Thyroid gland (tissue), 4 donors: ENCODE measurements around the gene PAPOLG. TPM values are rescaled to one million over a fixed set of nuclear protein-coding genes. Genes with fewer than 3 reads are reported as not detected.

ENCODE experiments used
- DNase-seq, 2 donors: peaks; one replicate each; pipeline ENCODE4 v3.0.0-alpha.2; 2019
- H3K27ac ChIP-seq, 3 donors: fragments of 200-600 bp; sonication (generic); 1 replicate in 2 of 3; 2 replicates in 1 of 3; pipeline ENCODE4 v1.5.1; 2016 to 2019; ENCODE audit warnings: mild to moderate bottlenecking in 1 of 3, moderate library complexity in 1 of 3
- H3K27me3 ChIP-seq: fragments of 200-600 bp; sonication (generic); one replicate; pipeline ENCODE4 v1.5.1; 2019
- H3K36me3 ChIP-seq, 2 donors: fragments of 200-600 bp; sonication (generic); one replicate each; pipeline ENCODE4 v1.5.1; 2016 to 2019
- H3K4me1 ChIP-seq, 2 donors: fragments of 200-600 bp; sonication (generic); one replicate each; pipeline ENCODE4 v1.5.1; 2017 to 2019
- H3K4me3 ChIP-seq, 3 donors: fragments of 200-600 bp; sonication (generic); replicated peaks in 1 of 3; 1 replicate in 2 of 3; 2 replicates in 1 of 3; pipeline ENCODE4 v1.5.1; 2016; ENCODE audit warnings: mild to moderate bottlenecking in 1 of 3
- H3K9me3 ChIP-seq: fragments of 200-600 bp; sonication (generic); one replicate; pipeline ENCODE4 v1.5.1; 2017
- POLR2A ChIP-seq, 2 donors: fragments of 450-650 bp; IDR thresholded peaks; one replicate each; pipeline ENCODE4 v1.6.1; 2017; ENCODE audit warnings: antibody characterized with exemption in 2 of 2, mild to moderate bottlenecking in 2 of 2, moderate library complexity in 1 of 2
- WGBS, 2 donors: methylation state at CpG; one replicate each; pipeline ENCODE4 v1.1.5; 2017; 5-methylcytosine and 5-hydroxymethylcytosine counted together
- intact Hi-C: fragments of 100-400 bp; cut with DNase I; formaldehyde crosslinking; loops from one replicate; pipeline ENCODE4 v1.15.1; 2023
- total RNA-seq, 4 donors: library from RNA; depleted of rRNA; stranded (reverse); fragments of >200 nt; gene quantifications; one replicate each; pipeline ENCODE4 v1.2.3, GENCODE V29; 2016
- TF ChIP-seq, protein P1 (sequence below), 6 experiments: fragments of 200-600 bp in 3 of 6; fragments of 450-650 bp in 3 of 6; sonication (generic) in 3 of 6; IDR thresholded peaks; one replicate each; pipeline ENCODE4 v1.5.1; 2016 to 2019; ENCODE audit warnings: antibody characterized with exemption in 6 of 6, mild to moderate bottlenecking in 2 of 6, inconsistent platforms in 1 of 6, moderate library complexity in 1 of 6

PAPOLG gene
- total RNA-seq, result 10 to 100 TPM; 37.4 to 63.2 (median 41.4) TPM

DNA sequence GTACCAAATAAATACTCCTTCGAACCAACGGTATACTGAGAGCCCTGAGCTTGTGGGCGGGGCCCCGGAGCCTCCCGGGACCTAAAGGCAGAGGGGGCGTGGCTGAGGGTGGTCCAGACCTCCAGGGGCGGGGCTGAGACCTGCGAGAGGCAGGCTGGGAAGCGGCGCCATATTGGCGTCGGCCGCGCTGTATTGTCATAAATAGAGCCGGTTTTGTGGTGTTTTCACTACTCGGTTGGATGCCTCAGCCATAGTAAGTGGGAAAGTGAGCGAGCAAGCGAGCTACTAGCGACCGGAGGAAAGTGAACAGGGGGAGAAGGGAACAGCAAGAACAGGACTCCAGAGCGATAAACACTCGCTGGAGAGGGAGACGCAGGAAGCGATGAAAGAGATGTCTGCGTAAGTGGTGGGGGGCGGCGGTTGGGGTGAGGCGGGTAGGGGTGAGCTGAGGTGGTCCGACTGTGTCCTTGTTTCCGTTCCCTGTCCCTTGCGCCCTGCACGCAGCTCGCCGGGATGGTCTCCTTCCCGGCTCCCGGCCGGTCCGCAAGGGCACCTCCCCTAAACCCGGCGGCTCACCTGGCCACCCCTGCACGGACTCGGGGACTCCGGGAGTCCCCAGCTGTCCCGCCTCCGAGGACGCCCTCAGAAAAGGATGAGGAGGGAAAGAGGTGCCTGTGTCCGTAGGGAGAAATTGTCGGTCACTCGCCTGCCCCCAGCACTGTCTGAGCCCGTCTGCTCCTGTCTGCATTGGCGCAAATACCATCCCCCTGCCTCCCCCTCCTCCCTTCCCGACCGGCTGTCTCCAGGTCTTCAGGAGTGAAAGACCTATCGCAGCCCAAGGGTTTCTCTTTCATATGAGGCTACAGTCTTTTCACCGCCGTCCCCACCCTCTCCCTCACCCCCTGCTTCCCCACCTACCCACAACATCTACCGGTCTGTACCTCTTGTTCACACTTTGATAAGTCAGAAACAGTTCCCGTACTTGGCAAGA is at the start of gene PAPOLG:
Gene PAPOLG (plus strand): TSS at position 172 of the 991 bp plus-strand sequence. CDS start 211 bp downstream, at position 383.
- Histone ChIP-seq H3K4me1 (peaks cover 22 to 23% of the 10 kb centered on the region in 2 donors), H3K4me3 (peak within 1 kb of the TSS; percentile 71 to 98 (median 75)), H3K27ac (peak within 1 kb of the TSS; percentile 83 to 93 (median 91)), H3K9me3 (no peaks in the 10 kb centered on the region), H3K36me3 (peaks cover 0 to under 1% of the 10 kb centered on the region in 2 donors), H3K27me3 (no peaks in the 10 kb centered on the region)
- DNase-seq, result peak; percentile 97 to 98
- TF ChIP-seq, protein P1, sequence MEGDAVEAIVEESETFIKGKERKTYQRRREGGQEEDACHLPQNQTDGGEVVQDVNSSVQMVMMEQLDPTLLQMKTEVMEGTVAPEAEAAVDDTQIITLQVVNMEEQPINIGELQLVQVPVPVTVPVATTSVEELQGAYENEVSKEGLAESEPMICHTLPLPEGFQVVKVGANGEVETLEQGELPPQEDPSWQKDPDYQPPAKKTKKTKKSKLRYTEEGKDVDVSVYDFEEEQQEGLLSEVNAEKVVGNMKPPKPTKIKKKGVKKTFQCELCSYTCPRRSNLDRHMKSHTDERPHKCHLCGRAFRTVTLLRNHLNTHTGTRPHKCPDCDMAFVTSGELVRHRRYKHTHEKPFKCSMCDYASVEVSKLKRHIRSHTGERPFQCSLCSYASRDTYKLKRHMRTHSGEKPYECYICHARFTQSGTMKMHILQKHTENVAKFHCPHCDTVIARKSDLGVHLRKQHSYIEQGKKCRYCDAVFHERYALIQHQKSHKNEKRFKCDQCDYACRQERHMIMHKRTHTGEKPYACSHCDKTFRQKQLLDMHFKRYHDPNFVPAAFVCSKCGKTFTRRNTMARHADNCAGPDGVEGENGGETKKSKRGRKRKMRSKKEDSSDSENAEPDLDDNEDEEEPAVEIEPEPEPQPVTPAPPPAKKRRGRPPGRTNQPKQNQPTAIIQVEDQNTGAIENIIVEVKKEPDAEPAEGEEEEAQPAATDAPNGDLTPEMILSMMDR (IDR thresholded peaks at IDR 0.05), result no peak
- TF ChIP-seq POLR2A (IDR thresholded peaks at IDR 0.05), result peak in 1 of 2 donors; percentile 92
- 0 to 1% methylated on average over 47 to 51 of the region's 58 CpGs for WGBS, 2 donors
- intact Hi-C loops, result no loop called here

- Histone ChIP-seq H3K36me3 (no peaks in the 10 kb centered on the region), H3K4me3 (no peak overlapping the region), H3K27ac (no peak overlapping the region), H3K4me1 (no peaks in the 10 kb centered on the region), H3K27me3 (no peaks in the 10 kb centered on the region), H3K9me3 (no peaks in the 10 kb centered on the region)
- intact Hi-C loops, result loop anchor here (5.0 to 10.0 kb wide), 2 partner anchors 97 to 289 kb away; no protein-coding TSS in a partner anchor
- WGBS, 2 donors, result 52 to 59% methylated on average over 11 of the region's 11 CpGs
- DNase-seq, result peak; percentile 1 to 22
- TF ChIP-seq, protein P1 (IDR thresholded peaks at IDR 0.05), result peak; percentile 27 to 75 (median 68)
- TF ChIP-seq POLR2A (IDR thresholded peaks at IDR 0.05), result no peak
These were observed 48.2 kb upstream of the PAPOLG start for GRCh38 chr2:60707750-60708371.

- no peaks in the 10 kb centered on the region for H3K9me3 ChIP-seq
- DNase-seq, result no peak
- intact Hi-C loops, result loop anchor here (5.0 to 10.0 kb wide), 2 partner anchors 96 to 289 kb away; no protein-coding TSS in a partner anchor
- TF ChIP-seq POLR2A (IDR thresholded peaks at IDR 0.05), result no peak
- TF ChIP-seq, protein P1 (IDR thresholded peaks at IDR 0.05), result no peak
- H3K36me3 ChIP-seq, result no peaks in the 10 kb centered on the region
- 92 to 94% methylated on average over 7 of the region's 7 CpGs for WGBS, 2 donors
- H3K27ac ChIP-seq, result no peak overlapping the region
- H3K27me3 ChIP-seq, result no peaks in the 10 kb centered on the region
- H3K4me3 ChIP-seq, result no peak overlapping the region
- no peaks in the 10 kb centered on the region for H3K4me1 ChIP-seq
These were observed 47.3 kb upstream of the PAPOLG start for GRCh38 chr2:60708630-60709320.

DNA sequence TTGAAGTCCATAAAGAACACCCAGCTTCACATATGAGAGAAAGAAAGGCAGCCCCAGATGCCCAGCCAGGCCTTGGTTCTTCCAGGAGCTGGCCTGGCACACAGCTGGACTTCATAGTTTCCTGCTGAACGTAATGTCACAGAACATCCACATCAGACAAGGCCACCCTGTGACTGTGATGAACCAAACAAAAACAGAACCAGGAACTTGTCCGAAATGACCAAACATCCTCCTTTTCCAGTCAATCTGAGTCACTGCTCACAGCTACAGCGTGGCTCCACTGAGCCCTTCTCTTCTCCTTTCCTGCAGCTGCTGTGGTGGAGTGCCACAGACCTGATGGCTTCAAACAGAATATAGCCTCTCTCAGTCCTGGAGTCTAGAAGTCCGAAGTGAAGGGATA is 45.4 kb upstream of the PAPOLG start:
- 67 to 78% methylated on average over 4 of the region's 4 CpGs for WGBS, 2 donors
- Histone ChIP-seq H3K9me3 (no peaks in the 10 kb centered on the region), H3K27ac (no peak overlapping the region), H3K36me3 (no peaks in the 10 kb centered on the region), H3K4me3 (no peak overlapping the region), H3K27me3 (no peaks in the 10 kb centered on the region), H3K4me1 (no peaks in the 10 kb centered on the region)
- intact Hi-C loops, result no loop called here
- DNase-seq, result peak in 1 of 2 donors; percentile 5
- no peak for TF ChIP-seq POLR2A (IDR thresholded peaks at IDR 0.05)
- TF ChIP-seq, protein P1 (IDR thresholded peaks at IDR 0.05), result no peak
